Activated effector memory CD4-positive, alpha-beta T cell treated with anti-CD3 and anti-CD28 coated beads, Interleukin-2, amount 50 U/mL, for 16 hours (primary cell): Measurements from ENCODE around the gene PRAMEF15.
"Not testable (repeated sequence)": the region's sequence is repeated elsewhere in the genome, so short reads cannot be mapped to it uniquely, and the experiment has no call there.

Experiments
- DNase-seq: peaks from one replicate; pipeline ENCODE4 v3.0.0-alpha.2; 2020

PRAMEF15 gene

GRCh38 chr1:13315281-13315680, at the start of gene PRAMEF15:
PRAMEF15 (plus strand) TSS chr1:13315581; CDS start chr1:13318408, 2,827 bp downstream.
- not testable (repeated sequence) for DNase-seq

DNA sequence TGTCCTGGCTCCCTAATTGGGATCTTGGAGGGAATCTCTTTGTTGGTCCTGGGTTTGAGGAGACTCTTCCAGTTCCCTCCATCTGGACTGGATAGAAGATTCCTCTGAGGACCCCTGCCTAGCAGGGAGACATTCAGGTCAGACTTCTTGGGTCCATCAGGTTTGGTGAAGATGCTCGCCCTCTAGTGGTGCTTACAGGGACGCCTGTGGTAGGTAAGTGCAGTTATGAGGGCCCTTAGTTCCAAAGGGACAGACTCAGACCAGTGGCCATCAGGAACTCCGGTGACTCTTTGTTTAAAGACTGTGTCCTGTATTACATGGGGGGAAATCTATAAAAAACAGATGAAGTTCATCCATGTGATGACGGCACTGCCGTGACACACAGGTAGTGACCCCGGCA, 38.4 kb upstream of the PRAMEF15 start:
- not testable (repeated sequence) for DNase-seq

GRCh38 chr1:13279617-13280016, 35.8 kb upstream of the PRAMEF15 start:
- not testable (repeated sequence) for DNase-seq

DNA sequence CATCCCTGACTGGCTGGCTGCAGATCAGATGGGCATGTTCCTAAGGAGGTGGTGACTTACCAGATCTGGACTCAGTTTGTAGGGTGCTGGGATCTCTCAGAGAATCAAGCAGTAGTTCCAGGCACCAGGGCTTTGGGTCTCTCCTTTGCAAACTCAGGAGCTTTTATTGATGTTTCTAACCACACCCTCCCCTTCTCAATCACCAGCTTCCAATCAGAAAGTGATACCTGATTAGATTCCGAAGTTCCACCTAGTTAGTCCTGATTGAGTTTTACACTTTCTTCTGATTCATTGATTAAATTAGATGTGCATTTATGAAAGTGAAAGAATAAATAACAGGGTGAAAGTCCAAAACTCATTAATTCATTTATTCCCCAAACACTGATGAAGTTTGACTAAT, 30.3 kb upstream of the PRAMEF15 start, which contains the start of gene PRAMEF8:
TSS of gene PRAMEF8 (minus strand) at position 101 of the 400 bp plus-strand sequence. CDS start 1,046 bp downstream, outside the sequence.
- DNase-seq: not testable (repeated sequence)

GRCh38 chr1:13289030-13289429, 26.4 kb upstream of the PRAMEF15 start:
- DNase-seq: not testable (repeated sequence)

DNA sequence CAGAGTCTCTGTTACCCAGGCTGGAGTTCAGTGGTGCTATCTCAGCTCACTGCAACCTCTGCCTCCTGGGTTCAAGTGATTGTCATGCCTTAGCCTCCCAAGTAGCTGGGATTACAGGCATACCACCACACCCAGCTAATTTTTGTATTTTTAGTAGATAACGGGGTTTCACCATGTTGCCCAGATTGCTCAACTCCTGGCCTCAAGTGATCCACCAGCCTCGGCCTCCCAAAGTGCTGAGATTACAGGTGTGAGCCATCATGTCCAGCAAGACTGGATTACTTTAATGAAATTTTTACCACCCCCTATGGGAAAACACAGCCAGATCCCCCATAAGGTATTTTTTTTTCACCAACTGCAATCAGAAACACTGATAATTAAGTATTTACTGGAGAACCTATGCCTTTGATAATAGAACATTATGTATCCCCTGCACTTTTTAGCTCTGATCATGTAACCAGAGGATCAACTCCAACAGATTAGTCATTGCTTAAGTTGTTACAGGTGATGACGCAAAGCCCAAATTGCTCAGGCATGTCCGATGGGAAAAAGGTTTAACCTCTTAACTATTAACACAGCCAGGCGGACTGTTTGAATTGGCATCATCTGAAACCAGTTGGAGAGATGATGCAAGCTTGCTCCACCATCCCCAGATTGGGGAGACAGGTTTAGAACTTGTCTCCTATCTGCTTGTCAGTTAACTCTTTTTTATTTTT, 18.0 kb upstream of the PRAMEF15 start:
- not testable (repeated sequence) for DNase-seq

- not testable (repeated sequence) for DNase-seq
Measured at GRCh38 chr1:13298699-13299098, 16.7 kb upstream of the PRAMEF15 start.

DNA sequence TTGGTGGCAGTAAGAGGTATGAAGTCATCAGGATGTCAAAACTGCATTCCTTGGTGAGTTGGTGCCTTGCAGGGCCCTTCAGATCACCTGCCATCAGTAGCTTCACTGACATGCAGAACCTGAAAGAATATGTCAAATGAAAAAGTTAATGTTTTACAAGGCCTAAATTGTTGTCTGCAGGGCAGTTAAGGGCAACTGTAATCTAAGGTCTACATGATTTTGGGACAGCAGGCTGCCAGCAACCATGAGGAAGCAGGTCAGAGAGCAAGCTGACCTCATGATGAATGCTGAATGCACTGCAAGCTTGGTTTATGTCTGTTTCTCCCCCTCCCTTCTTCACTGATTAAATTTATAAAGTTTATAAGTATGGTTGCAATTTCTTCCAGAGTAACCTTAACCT, 13.2 kb upstream of the PRAMEF15 start:
- DNase-seq: not testable (repeated sequence)

DNA sequence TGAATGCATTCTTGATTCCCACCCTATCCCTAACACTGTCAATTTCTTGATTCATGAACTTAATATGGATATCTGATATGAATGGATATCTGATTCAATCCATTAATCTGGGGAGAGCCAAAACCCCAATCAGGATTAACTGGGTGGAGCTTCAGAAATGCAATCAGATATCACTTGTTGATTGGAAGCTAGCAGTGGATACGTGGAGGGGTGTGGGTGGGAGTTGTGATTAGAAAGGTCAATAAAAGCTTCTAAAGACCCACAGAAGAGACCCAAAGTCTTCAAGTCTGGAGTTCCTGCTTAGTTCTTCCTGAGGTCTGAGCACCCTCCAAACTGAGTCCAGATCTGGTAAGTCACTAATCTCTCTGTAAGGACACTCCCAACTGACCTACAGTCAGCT, 12.1 kb upstream of the PRAMEF15 start, which contains the start of gene PRAMEF33:
TSS of gene PRAMEF33 (plus strand) at position 301 of the 400 bp plus-strand sequence. CDS start 2,416 bp downstream, outside the sequence.
- DNase-seq: not testable (repeated sequence)

DNA sequence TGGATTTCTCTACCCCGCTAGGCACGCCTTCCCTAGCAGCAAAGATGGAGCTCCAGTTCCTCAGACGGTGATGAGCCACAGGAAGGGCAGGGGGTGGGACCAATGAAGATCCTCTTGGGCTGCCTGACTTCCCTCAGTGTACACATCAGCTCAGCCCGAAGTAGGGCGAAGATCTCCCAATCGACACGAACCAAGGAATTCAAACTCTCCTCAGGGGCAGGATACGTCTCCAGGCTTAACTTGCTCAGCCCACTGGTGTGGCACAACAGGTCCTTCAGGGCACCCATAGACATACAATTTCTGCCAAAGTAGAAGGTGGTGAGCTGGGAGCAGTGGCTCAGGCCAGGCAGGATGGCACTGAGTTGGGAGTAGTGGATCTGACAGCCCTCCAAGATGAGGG, 27.1 kb downstream of the PRAMEF15 start:
- not testable (repeated sequence) for DNase-seq

DNA sequence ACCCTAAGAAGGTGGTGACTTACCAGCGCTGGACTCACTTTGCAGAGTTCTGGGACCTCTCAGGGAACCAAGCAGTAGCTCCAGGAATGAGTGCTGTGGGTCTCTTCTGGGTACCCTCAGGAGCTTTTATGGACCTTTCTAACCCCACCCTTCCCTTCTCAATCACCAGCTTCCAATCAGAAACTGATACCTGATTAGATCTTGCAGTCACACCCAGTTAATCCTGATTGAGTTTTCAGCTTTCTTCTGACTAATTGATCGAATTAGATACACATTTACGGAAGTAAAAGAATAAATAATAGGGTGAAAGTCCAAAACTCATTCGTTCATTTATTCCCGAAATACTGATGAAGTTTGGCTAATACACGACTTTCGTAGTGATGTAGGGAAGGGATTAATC, 31.7 kb downstream of the PRAMEF15 start, which contains the start of gene PRAMEF14:
TSS of gene PRAMEF14 (minus strand) at position 101 of the 400 bp plus-strand sequence. CDS start 1,820 bp downstream, outside the sequence.
- not testable (repeated sequence) for DNase-seq

DNA sequence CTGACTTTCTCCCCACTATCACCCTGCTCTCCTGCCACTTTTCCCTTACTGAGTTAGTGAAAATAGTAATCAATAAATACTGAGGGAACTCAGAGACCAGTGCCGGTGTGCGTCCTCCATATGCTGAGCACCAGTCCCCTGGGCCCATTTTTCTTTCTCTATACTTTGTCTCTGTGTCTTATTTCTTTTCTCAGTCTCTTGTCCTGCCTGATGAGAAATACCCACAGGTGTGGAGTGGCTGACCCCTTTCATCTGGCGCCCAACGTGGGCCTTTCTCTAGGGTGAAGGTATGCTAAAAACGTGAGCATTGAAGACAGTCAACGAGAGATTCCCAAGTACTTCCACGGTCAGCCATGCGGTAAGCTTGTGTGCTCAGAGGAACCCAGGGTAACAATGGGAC, 38.1 kb downstream of the PRAMEF15 start:
- not testable (repeated sequence) for DNase-seq

DNA sequence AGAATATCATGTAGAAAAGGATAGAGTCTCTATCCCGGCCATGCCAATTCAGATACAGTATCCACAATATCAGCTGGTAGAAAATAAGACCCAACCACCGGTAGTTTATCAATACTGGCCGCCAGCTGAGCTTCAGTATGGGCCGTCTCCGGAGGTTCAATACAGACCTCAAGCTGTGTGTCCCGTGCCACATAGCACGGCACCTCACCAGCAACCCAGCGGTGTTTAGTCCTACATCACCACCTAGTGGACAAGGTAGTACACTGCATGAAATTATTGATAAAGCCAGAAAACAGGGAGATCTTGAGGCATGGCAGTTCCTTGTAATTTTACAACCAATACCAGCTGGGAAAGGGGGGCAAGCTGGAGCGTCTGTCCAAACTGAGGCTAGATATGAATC, 39.1 kb downstream of the PRAMEF15 start:
- not testable (repeated sequence) for DNase-seq

GRCh38 chr1:13356774-13357173, 41.4 kb downstream of the PRAMEF15 start:
- DNase-seq: not testable (repeated sequence)

DNA sequence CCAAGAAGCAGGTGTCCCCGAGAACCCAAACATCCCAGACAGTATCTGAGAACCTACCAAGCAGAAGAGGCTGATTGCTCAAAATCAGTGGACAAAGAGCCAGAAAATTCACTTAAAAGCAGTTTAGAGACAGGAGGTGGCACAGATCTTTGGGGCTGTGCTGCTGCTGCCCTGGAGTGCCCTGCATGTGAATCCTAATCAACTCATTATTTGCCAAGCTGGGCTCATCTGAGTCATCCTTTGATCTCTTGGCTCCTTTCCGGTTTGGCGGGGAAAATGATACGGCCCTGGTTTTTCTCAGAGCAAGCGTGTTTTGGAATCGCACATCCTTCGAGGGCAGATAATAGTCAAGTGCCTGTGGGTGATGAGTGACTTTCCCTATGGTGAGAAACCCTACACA, 47.0 kb downstream of the PRAMEF15 start:
- not testable (repeated sequence) for DNase-seq

- not testable (repeated sequence) for DNase-seq
Measured at GRCh38 chr1:13364928-13365327, 49.5 kb downstream of the PRAMEF15 start.

- DNase-seq: not testable (repeated sequence)
Measured at GRCh38 chr1:13366536-13366935, 51.2 kb downstream of the PRAMEF15 start.

GRCh38 chr1:13368544-13368943, 53.2 kb downstream of the PRAMEF15 start:
- DNase-seq: not testable (repeated sequence)
